Endothelial cell (in vitro differentiated cells): ENCODE data around the gene MAGI1. TPM values are rescaled to one million over a fixed set of nuclear protein-coding genes. Genes with fewer than 3 reads are reported as not detected.

Experiments
- DNase-seq: peaks from one replicate; pipeline ENCODE4 v3.0.0; 2021; ENCODE audit warnings: low spot score
- H3K27ac Mint-ChIP-seq: one replicate; pipeline ENCODE4 v1.8.0; 2021; ENCODE audit warnings: mixed read lengths, inconsistent platforms; ENCODE audit not compliant: unreplicated experiment
- H3K27me3 Mint-ChIP-seq: one replicate; pipeline ENCODE4 v1.8.0; 2021; ENCODE audit warnings: mild to moderate bottlenecking, moderate library complexity, mixed read lengths, inconsistent platforms; ENCODE audit not compliant: unreplicated experiment
- H3K36me3 Mint-ChIP-seq: one replicate; pipeline ENCODE4 v1.8.0; 2021; ENCODE audit warnings: mild to moderate bottlenecking, low read depth, mixed read lengths, inconsistent platforms; ENCODE audit not compliant: unreplicated experiment
- H3K4me1 Mint-ChIP-seq: one replicate; pipeline ENCODE4 v1.8.0; 2021; ENCODE audit warnings: mild to moderate bottlenecking, mixed read lengths, inconsistent platforms; ENCODE audit not compliant: unreplicated experiment
- H3K4me3 Mint-ChIP-seq: one replicate; pipeline ENCODE4 v1.8.0; 2021; ENCODE audit warnings: mild to moderate bottlenecking, mixed read lengths, inconsistent platforms; ENCODE audit not compliant: unreplicated experiment
- H3K9me3 Mint-ChIP-seq: one replicate; pipeline ENCODE4 v1.8.0; 2021; ENCODE audit warnings: mixed read lengths, inconsistent platforms; ENCODE audit not compliant: unreplicated experiment
- CTCF ChIP-seq: fragments of 200-600 bp; sonication (generic); IDR thresholded peaks from one replicate; pipeline ENCODE4 v1.5.0; 2021; ENCODE audit warnings: antibody characterized with exemption; ENCODE audit not compliant: unreplicated experiment
- total RNA-seq: library from RNA; stranded (reverse); fragmentation: NEBNext Ultra II Directional; extraction: Animal tissue kit (Norgen Biotek cat#: 25700); gene quantifications from one replicate; pipeline ENCODE4 v1.2.1, GENCODE V29; 2021; ENCODE audit not compliant: unreplicated experiment

Gene MAGI1
- total RNA-seq, 1 donor from 2014 or later: 33.8 TPM

GRCh38 chr3:65788461-65788860, 250.3 kb downstream of the MAGI1 start:
- Mint-ChIP-seq H3K27me3 (no peaks in the 10 kb centered on the region), H3K4me3 (no peak overlapping the region), H3K9me3 (no peaks in the 10 kb centered on the region), H3K36me3 (no peaks in the 10 kb centered on the region), H3K27ac (no peak overlapping the region), H3K4me1 (peaks cover 8% of the 10 kb centered on the region)
- TF ChIP-seq CTCF: no peak
- DNase-seq: no peak

GRCh38 chr3:65787827-65788226, 250.9 kb downstream of the MAGI1 start:
- Mint-ChIP-seq H3K4me3 (no peak overlapping the region), H3K36me3 (no peaks in the 10 kb centered on the region), H3K27ac (no peak overlapping the region), H3K27me3 (no peaks in the 10 kb centered on the region), H3K9me3 (no peaks in the 10 kb centered on the region), H3K4me1 (peaks cover 8% of the 10 kb centered on the region)
- DNase-seq: no peak
- no peak for TF ChIP-seq CTCF

GRCh38 chr3:65787340-65787739, 251.4 kb downstream of the MAGI1 start:
- Mint-ChIP-seq H3K4me3 (no peak overlapping the region), H3K36me3 (no peaks in the 10 kb centered on the region), H3K27me3 (no peaks in the 10 kb centered on the region), H3K4me1 (peaks cover 8% of the 10 kb centered on the region), H3K9me3 (no peaks in the 10 kb centered on the region), H3K27ac (no peak overlapping the region)
- DNase-seq: no peak
- no peak for TF ChIP-seq CTCF

GRCh38 chr3:65786890-65787289, 251.8 kb downstream of the MAGI1 start:
- Mint-ChIP-seq H3K27ac (no peak overlapping the region), H3K4me3 (no peak overlapping the region), H3K9me3 (no peaks in the 10 kb centered on the region), H3K36me3 (no peaks in the 10 kb centered on the region), H3K27me3 (no peaks in the 10 kb centered on the region), H3K4me1 (peaks cover 8% of the 10 kb centered on the region)
- no peak for TF ChIP-seq CTCF
- no peak for DNase-seq

- peak; percentile 89 for TF ChIP-seq CTCF
- Mint-ChIP-seq H3K27ac (no peak overlapping the region), H3K9me3 (no peaks in the 10 kb centered on the region), H3K4me3 (no peak overlapping the region), H3K27me3 (no peaks in the 10 kb centered on the region), H3K4me1 (peaks cover 8% of the 10 kb centered on the region), H3K36me3 (no peaks in the 10 kb centered on the region)
- DNase-seq: peak; percentile 8
Measured at GRCh38 chr3:65785065-65785645, 253.6 kb downstream of the MAGI1 start.
